Measurements from ENCODE around the gene C13orf46.
"Not testable (repeated sequence)": the region's sequence is repeated elsewhere in the genome, so short reads cannot be mapped to it uniquely, and the experiment has no call there.

C13orf46 gene

GRCh38 chr13:113990321-113990837 is 16.5 kb upstream of the C13orf46 start:
- 0 out of 2 replicates have a peak overlapping the region, but pooled peaks have one; percentile 13 for H3K27ac ChIP-seq (replicated peaks)
- DNase-seq (ENCODE audit: low read depth in 1 of 2, low spot score in 1 of 2) = no peak
- TF ChIP-seq CTCF (IDR thresholded peaks at IDR 0.05; ENCODE audit: insufficient read depth, low read length) = no peak
- TF ChIP-seq REST (IDR thresholded peaks at IDR 0.05; ENCODE audit: insufficient replicate concordance, low read depth) = no peak
- TF ChIP-seq SPI1 (IDR thresholded peaks at IDR 0.05; ENCODE audit: borderline replicate concordance, low read depth) = no peak
- TF ChIP-seq POLR2AphosphoS5 (IDR thresholded peaks at IDR 0.05; ENCODE audit: low read depth) = no peak
- no peak for TF ChIP-seq GABPA (IDR thresholded peaks at IDR 0.05; ENCODE audit: low read depth)
- no peak overlapping the region for H3K4me3 ChIP-seq (replicated peaks; ENCODE audit: insufficient read depth, low read length)
- H3K27me3 ChIP-seq (ENCODE audit: insufficient read depth, poor library complexity, severe bottlenecking) = no peaks in the 10 kb centered on the region

- H3K27me3 ChIP-seq (ENCODE audit: insufficient read depth, poor library complexity, severe bottlenecking) = no peaks in the 10 kb centered on the region
- no peak overlapping the region for H3K27ac ChIP-seq (replicated peaks)
- TF ChIP-seq REST (IDR thresholded peaks at IDR 0.05; ENCODE audit: insufficient replicate concordance, low read depth) (no peak), GABPA (IDR thresholded peaks at IDR 0.05; ENCODE audit: low read depth) (no peak), POLR2AphosphoS5 (IDR thresholded peaks at IDR 0.05; ENCODE audit: low read depth) (no peak), CTCF (IDR thresholded peaks at IDR 0.05; ENCODE audit: insufficient read depth, low read length) (no peak), SPI1 (IDR thresholded peaks at IDR 0.05; ENCODE audit: borderline replicate concordance, low read depth) (no peak)
- H3K4me3 ChIP-seq (replicated peaks; ENCODE audit: insufficient read depth, low read length) = no peak overlapping the region
- peak; percentile 25 to 56 for DNase-seq (ENCODE audit: low read depth in 1 of 2, low spot score in 1 of 2)
Measured at GRCh38 chr13:113989585-113990300, 15.9 kb upstream of the C13orf46 start.

GRCh38 chr13:113988859-113989258 is 15.0 kb upstream of the C13orf46 start:
- H3K27me3 ChIP-seq (ENCODE audit: insufficient read depth, poor library complexity, severe bottlenecking); H3K27ac ChIP-seq (replicated peaks); H3K4me3 ChIP-seq (replicated peaks; ENCODE audit: insufficient read depth, low read length); DNase-seq (ENCODE audit: low read depth in 1 of 2, low spot score in 1 of 2): not testable (repeated sequence)

- no peaks in the 10 kb centered on the region for H3K27me3 ChIP-seq (ENCODE audit: insufficient read depth, poor library complexity, severe bottlenecking)
- H3K27ac ChIP-seq (replicated peaks) = no peak overlapping the region
- no peak for DNase-seq (ENCODE audit: low read depth in 1 of 2, low spot score in 1 of 2)
- TF ChIP-seq CTCF (IDR thresholded peaks at IDR 0.05; ENCODE audit: insufficient read depth, low read length) (no peak), GABPA (IDR thresholded peaks at IDR 0.05; ENCODE audit: low read depth) (no peak), SPI1 (IDR thresholded peaks at IDR 0.05; ENCODE audit: borderline replicate concordance, low read depth) (no peak), REST (IDR thresholded peaks at IDR 0.05; ENCODE audit: insufficient replicate concordance, low read depth) (no peak), POLR2AphosphoS5 (IDR thresholded peaks at IDR 0.05; ENCODE audit: low read depth) (no peak)
- H3K4me3 ChIP-seq (replicated peaks; ENCODE audit: insufficient read depth, low read length) = no peak overlapping the region
Measured at GRCh38 chr13:113982296-113982661, 8.4 kb upstream of the C13orf46 start.

Measured in HL-60 (cell line).